ENCODE results near the gene ANO1. TPM values are rescaled to one million over a fixed set of nuclear protein-coding genes. Genes with fewer than 3 reads are reported as not detected.

The ANO1 gene
- total and polyA plus RNA-seq, 11 donors = 4.2 to 17.8 (median 9.4) TPM

GRCh38 chr11:70120674-70121073 lies 42.6 kb downstream of the ANO1 start:
- 69 to 76% (median 75%) methylated on average over 11 of the region's 11 CpGs for WGBS, 4 donors
- peak overlapping the region in 1 of 12 donors; percentile 34 for H3K27ac ChIP-seq
- intact Hi-C loops (cut with DNase I) = loop anchor here in 1 of 10 donors (10.0 kb wide), 1 partner anchor 56 kb away; no protein-coding TSS in a partner anchor
- H3K27me3 ChIP-seq = peaks cover 0 to 2% (median 0%) of the 10 kb centered on the region in 9 donors
- ATAC-seq = no peak
- no peaks in the 10 kb centered on the region for H3K9me3 ChIP-seq
- DNase-seq = no peak
- H3K4me1 ChIP-seq = peaks cover 0 to 4% (median 0%) of the 10 kb centered on the region in 12 donors
- peaks cover 0 to 13% (median 0%) of the 10 kb centered on the region in 9 donors for H3K36me3 ChIP-seq
- TF ChIP-seq POLR2A (IDR thresholded peaks at IDR 0.05) = no peak
- TF ChIP-seq CTCF (IDR thresholded peaks at IDR 0.05) = no peak
- H3K4me3 ChIP-seq = no peak overlapping the region

GRCh38 chr11:70122490-70123198 lies 44.5 kb downstream of the ANO1 start:
- intact Hi-C loops (cut with DNase I) = loop anchor here in 1 of 10 donors (10.0 kb wide), 1 partner anchor 58 kb away; no protein-coding TSS in a partner anchor
- peaks cover 0 to 4% (median 0%) of the 10 kb centered on the region in 12 donors for H3K4me1 ChIP-seq
- H3K36me3 ChIP-seq = peaks cover 0 to 18% (median 0%) of the 10 kb centered on the region in 9 donors
- no peak for DNase-seq
- peaks cover 0 to 2% (median 0%) of the 10 kb centered on the region in 9 donors for H3K27me3 ChIP-seq
- no peak overlapping the region for H3K27ac ChIP-seq
- TF ChIP-seq POLR2A (IDR thresholded peaks at IDR 0.05) (no peak), CTCF (IDR thresholded peaks at IDR 0.05) (no peak)
- H3K9me3 ChIP-seq = no peaks in the 10 kb centered on the region
- no peak overlapping the region for H3K4me3 ChIP-seq
- no peak for ATAC-seq
- 66 to 75% (median 72%) methylated on average over 10 to 14 of the region's 14 CpGs for WGBS, 4 donors

- H3K27ac ChIP-seq = peak overlapping the region in 5 of 12 donors; percentile 5 to 37 (median 16)
Observed at GRCh38 chr11:70123711-70124110, 45.6 kb downstream of the ANO1 start.

More at GRCh38 chr11:70123711-70124110, 45.6 kb downstream of the ANO1 start:
- Histone ChIP-seq H3K4me3 (no peak overlapping the region), H3K4me1 (peaks cover 0 to 4% (median 0%) of the 10 kb centered on the region in 12 donors), H3K27me3 (peaks cover 0 to 2% (median 0%) of the 10 kb centered on the region in 9 donors), H3K9me3 (no peaks in the 10 kb centered on the region), H3K36me3 (peaks cover 0 to 18% (median 0%) of the 10 kb centered on the region in 9 donors)
- DNase-seq = no peak
- TF ChIP-seq POLR2A (IDR thresholded peaks at IDR 0.05) = no peak
- no peak for TF ChIP-seq CTCF (IDR thresholded peaks at IDR 0.05)
- 77 to 87% (median 82%) methylated on average over 4 of the region's 4 CpGs for WGBS, 4 donors
- intact Hi-C loops (cut with DNase I) = loop anchor here in 1 of 10 donors (10.0 kb wide), 1 partner anchor 59 kb away; no protein-coding TSS in a partner anchor
- ATAC-seq = no peak
